K562 (cell line): ENCODE measurements around the gene INO80. TPM values are rescaled to one million over a fixed set of nuclear protein-coding genes. Genes with fewer than 3 reads are reported as not detected.
A peak's percentile ranks its signal among the peaks of the same experiment; 100 is the strongest.

Experiments used
- CC2D1A ChIP-seq: fragments of 450-650 bp; IDR thresholded peaks from 2 replicates; pipeline ENCODE4 v1.6.1; 2017; ENCODE audit warnings: mild to moderate bottlenecking
- CHD4 ChIP-seq: fragments of 200-600 bp; sonication (generic); IDR thresholded peaks from 3 replicates; pipeline ENCODE4 v1.6.1; 2012; ENCODE audit warnings: low read depth, mild to moderate bottlenecking, mixed read lengths, low read length, inconsistent platforms; ENCODE audit not compliant: insufficient read depth, insufficient replicate concordance, poor library complexity, severe bottlenecking
- GABPA ChIP-seq: fragments of 200-800 bp; sonication (Bioruptor generic); conservative IDR thresholded peaks from 2 replicates; pipeline ENCODE4 v1.6.1; 2016; ENCODE audit warnings: low read depth, missing genetic modification characterization, missing compliant biosample characterization
- KAT7 ChIP-seq: sonication (generic); formaldehyde crosslinking; IDR thresholded peaks from 2 replicates; pipeline ENCODE4 v1.8.0; 2022; ENCODE audit warnings: missing genetic modification reagents, mild to moderate bottlenecking, borderline replicate concordance
- KDM5B ChIP-seq: fragments of 200-600 bp; sonication (generic); IDR thresholded peaks from 2 replicates; pipeline ENCODE4 v1.6.1; 2012; ENCODE audit warnings: low read depth, mild to moderate bottlenecking, moderate library complexity, low read length, control low read depth, inconsistent platforms; ENCODE audit not compliant: insufficient replicate concordance
- KLF1 ChIP-seq: fragments of 450-650 bp; IDR thresholded peaks from 2 replicates; pipeline ENCODE4 v1.6.1; 2016; ENCODE audit warnings: missing genetic modification characterization, missing compliant biosample characterization
- NR4A1 ChIP-seq, 2 experiments: fragments of 250-450 bp in 1 of 2; fragments of 450-650 bp in 1 of 2; sonication (Bioruptor Pico) in 1 of 2; IDR thresholded peaks; 2 replicates each; pipeline versions ENCODE4 v1.4.0 to v1.6.1; 2016 to 2020; ENCODE audit warnings: mild to moderate bottlenecking in 2 of 2, missing compliant biosample characterization in 1 of 2, missing genetic modification characterization in 1 of 2, moderate library complexity in 1 of 2
- POU5F1 ChIP-seq: fragments of 150-350 bp; IDR thresholded peaks from 2 replicates; pipeline ENCODE4 v1.6.1; 2014; ENCODE audit warnings: borderline replicate concordance, low read length, low read depth, mild to moderate bottlenecking; ENCODE audit not compliant: partially characterized antibody
- RB1 ChIP-seq: fragments of 450-650 bp; IDR thresholded peaks from 2 replicates; pipeline ENCODE4 v1.6.1; 2017; ENCODE audit warnings: low read depth, mild to moderate bottlenecking
- RBBP5 ChIP-seq: fragments of 200-600 bp; sonication (generic); IDR thresholded peaks from 2 replicates; pipeline ENCODE4 v1.6.1; 2012; ENCODE audit warnings: borderline replicate concordance, mild to moderate bottlenecking, low read length, control low read depth, inconsistent platforms; ENCODE audit not compliant: insufficient read depth, poor library complexity, severe bottlenecking
- SIX5 ChIP-seq, 2 experiments: IDR thresholded peaks; 2 replicates each; pipeline ENCODE4 v1.6.1; 2011; ENCODE audit warnings: low read length in 2 of 2, borderline replicate concordance in 1 of 2, low read depth in 1 of 2, mild to moderate bottlenecking in 1 of 2, moderate library complexity in 1 of 2; ENCODE audit not compliant: insufficient read depth in 1 of 2
- SMAD3 ChIP-seq: fragments of 450-650 bp; formaldehyde crosslinking; conservative IDR thresholded peaks from 2 replicates; pipeline ENCODE4 v1.4.0; 2020; ENCODE audit warnings: mild to moderate bottlenecking
- TAF7 ChIP-seq: fragments of 450-650 bp; IDR thresholded peaks from 2 replicates; pipeline ENCODE4 v1.6.1; 2016; ENCODE audit warnings: missing genetic modification characterization, missing compliant biosample characterization
- TFAM ChIP-seq: fragments of 250-450 bp; sonication (Bioruptor Pico); conservative IDR thresholded peaks from 2 replicates; pipeline ENCODE4 v1.5.0; 2021; ENCODE audit warnings: mild to moderate bottlenecking, moderate library complexity
- TOE1 ChIP-seq, 2 experiments: fragments of 450-650 bp in 1 of 2; sonication (generic) in 1 of 2; formaldehyde crosslinking in 1 of 2; IDR thresholded peaks; 2 replicates each; pipeline versions ENCODE4 v1.7.1 to v1.8.0; 2016 to 2022; ENCODE audit warnings: borderline replicate concordance in 2 of 2, mild to moderate bottlenecking in 2 of 2, antibody characterized with exemption in 1 of 2, inconsistent platforms in 1 of 2, low read depth in 1 of 2, missing genetic modification reagents in 1 of 2, moderate library complexity in 1 of 2
- U2AF1 ChIP-seq: fragments of 200-400 bp; formaldehyde crosslinking; optimal IDR thresholded peaks from 2 replicates; pipeline ENCODE3; 2017; ENCODE audit warnings: mild to moderate bottlenecking, low read depth, low read length, moderate library complexity
- XRCC3 ChIP-seq: fragments of 450-650 bp; IDR thresholded peaks from 2 replicates; pipeline ENCODE4 v1.6.1; 2017; ENCODE audit warnings: mild to moderate bottlenecking, moderate library complexity
- YBX1 ChIP-seq: fragments of 450-650 bp; IDR thresholded peaks from 2 replicates; pipeline ENCODE4 v1.7.1; 2016; ENCODE audit warnings: mild to moderate bottlenecking
- ZNF165 ChIP-seq: fragments of 250-450 bp; sonication (Bioruptor Pico); IDR thresholded peaks from 2 replicates; pipeline ENCODE4 v1.4.0; 2020; ENCODE audit warnings: borderline replicate concordance
- ZNF766 ChIP-seq: fragments of 200-800 bp; sonication (Bioruptor generic); conservative IDR thresholded peaks from 2 replicates; pipeline ENCODE4 v1.6.1; 2016; ENCODE audit warnings: missing genetic modification characterization, missing compliant biosample characterization
- polyA plus RNA-seq, 8 experiments: library from polyadenylated mRNA; depleted of rRNA in 4 of 8; stranded (reverse) in 5 of 8; unstranded in 3 of 8; fragments of >200 nt; fragmentation: Nextera tagmentation in 2 of 8; fragmentation: Illumina TruSeq in 1 of 8; extraction: Ambion mirVana in 2 of 8; extraction: Trizol in 1 of 8; gene quantifications; 2 replicates each; pipeline versions ENCODE4 v1.2.1 to v1.2.3, GENCODE V29; 2011 to 2014; ENCODE audit warnings: inconsistent platforms in 1 of 8, missing spikeins in 1 of 8
- total RNA-seq, 7 experiments: library from RNA; depleted of rRNA in 6 of 7; stranded (reverse); fragments of >200 nt in 6 of 7; fragmentation: Illumina TruSeq in 2 of 7; extraction: Trizol in 2 of 7; gene quantifications; 2 replicates each; pipeline versions ENCODE4 v1.2.1 to v1.2.3, GENCODE V29; 2011 to 2021; ENCODE audit warnings: low replicate concordance in 1 of 7
- TF ChIP-seq, protein P1 (sequence below): sonication (generic); formaldehyde crosslinking; IDR thresholded peaks from 2 replicates; pipeline ENCODE4 v1.8.0; 2023; ENCODE audit warnings: mild to moderate bottlenecking, missing genetic modification reagents
- TF ChIP-seq, protein P2 (sequence below): fragments of 450-650 bp; formaldehyde crosslinking; IDR thresholded peaks from 2 replicates; pipeline ENCODE4 v1.4.0; 2020; ENCODE audit warnings: mild to moderate bottlenecking, moderate library complexity
- TF ChIP-seq, protein P3 (sequence below): fragments of 450-650 bp; formaldehyde crosslinking; IDR thresholded peaks from 2 replicates; pipeline ENCODE4 v1.4.0; 2020; ENCODE audit warnings: mild to moderate bottlenecking, moderate library complexity

The INO80 gene
- total and polyA plus RNA-seq, 9 of the 15 experiments (the other 6 are each of a cell fraction or from before 2014, with no cell fraction given): 1.1 to 25.7 (median 19.9) TPM

DNA sequence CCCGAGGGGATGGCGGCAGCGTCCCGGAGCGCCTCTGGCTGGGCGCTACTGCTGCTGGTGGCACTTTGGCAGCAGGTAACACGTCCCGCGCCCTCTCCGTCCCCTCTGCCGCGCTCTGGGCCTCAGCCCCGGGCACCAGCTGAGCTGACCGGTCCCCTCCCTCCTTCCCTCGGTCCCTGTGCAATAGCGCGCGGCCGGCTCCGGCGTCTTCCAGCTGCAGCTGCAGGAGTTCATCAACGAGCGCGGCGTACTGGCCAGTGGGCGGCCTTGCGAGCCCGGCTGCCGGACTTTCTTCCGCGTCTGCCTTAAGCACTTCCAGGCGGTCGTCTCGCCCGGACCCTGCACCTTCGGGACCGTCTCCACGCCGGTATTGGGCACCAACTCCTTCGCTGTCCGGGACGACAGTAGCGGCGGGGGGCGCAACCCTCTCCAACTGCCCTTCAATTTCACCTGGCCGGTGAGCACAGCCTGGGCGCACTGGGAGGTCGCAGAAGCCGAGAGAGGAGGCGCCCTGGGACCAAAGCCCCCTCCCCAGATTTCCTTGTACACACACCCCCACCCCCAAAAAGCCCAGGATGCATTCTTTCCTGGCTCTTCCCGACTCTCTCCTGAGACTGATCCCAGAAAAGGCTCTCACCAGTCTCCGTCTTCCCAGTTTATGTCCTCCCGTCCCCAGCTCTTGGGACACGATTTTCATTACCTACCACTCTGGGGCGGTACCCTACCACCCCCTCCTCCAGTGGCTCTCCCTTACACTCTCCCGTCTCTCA is 186.2 kb downstream of the INO80 start (continued):
- TF ChIP-seq RBBP5 (peak; percentile 40), TOE1 (IDR thresholded peaks at IDR 0.05; ENCODE audit: borderline replicate concordance) (no peak), TOE1 (CRISPR knock-in tag; IDR thresholded peaks at IDR 0.05; ENCODE audit: borderline replicate concordance, low read depth) (no peak), XRCC3 (no peak), CHD4 (no peak), U2AF1 (peak; percentile 42), POU5F1 (no peak), CC2D1A (no peak), KAT7 (CRISPR knock-in tag) (0 out of 2 replicates have a peak, but pooled peaks have one; percentile 35), ZNF766 (no peak), TFAM (CRISPR knock-in tag) (no peak), NR4A1 (CRISPR knock-in tag; IDR thresholded peaks at IDR 0.05) (no peak), NR4A1 (tag; IDR thresholded peaks at IDR 0.05) (no peak), SMAD3 (no peak), KDM5B (no peak), RB1 (peak; percentile 17), SIX5 (IDR thresholded peaks at IDR 0.05; ENCODE audit: borderline replicate concordance in 1 of 2, insufficient read depth in 1 of 2, low read depth in 1 of 2, low read length in 2 of 2) (no peak), KLF1 (tag) (no peak), GABPA (tag) (no peak), YBX1 (no peak), TAF7 (tag) (no peak), ZNF165 (CRISPR knock-in tag) (no peak)
- TF ChIP-seq, protein P1, sequence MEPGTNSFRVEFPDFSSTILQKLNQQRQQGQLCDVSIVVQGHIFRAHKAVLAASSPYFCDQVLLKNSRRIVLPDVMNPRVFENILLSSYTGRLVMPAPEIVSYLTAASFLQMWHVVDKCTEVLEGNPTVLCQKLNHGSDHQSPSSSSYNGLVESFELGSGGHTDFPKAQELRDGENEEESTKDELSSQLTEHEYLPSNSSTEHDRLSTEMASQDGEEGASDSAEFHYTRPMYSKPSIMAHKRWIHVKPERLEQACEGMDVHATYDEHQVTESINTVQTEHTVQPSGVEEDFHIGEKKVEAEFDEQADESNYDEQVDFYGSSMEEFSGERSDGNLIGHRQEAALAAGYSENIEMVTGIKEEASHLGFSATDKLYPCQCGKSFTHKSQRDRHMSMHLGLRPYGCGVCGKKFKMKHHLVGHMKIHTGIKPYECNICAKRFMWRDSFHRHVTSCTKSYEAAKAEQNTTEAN (CRISPR knock-in tag): no peak
- TF ChIP-seq, protein P2, sequence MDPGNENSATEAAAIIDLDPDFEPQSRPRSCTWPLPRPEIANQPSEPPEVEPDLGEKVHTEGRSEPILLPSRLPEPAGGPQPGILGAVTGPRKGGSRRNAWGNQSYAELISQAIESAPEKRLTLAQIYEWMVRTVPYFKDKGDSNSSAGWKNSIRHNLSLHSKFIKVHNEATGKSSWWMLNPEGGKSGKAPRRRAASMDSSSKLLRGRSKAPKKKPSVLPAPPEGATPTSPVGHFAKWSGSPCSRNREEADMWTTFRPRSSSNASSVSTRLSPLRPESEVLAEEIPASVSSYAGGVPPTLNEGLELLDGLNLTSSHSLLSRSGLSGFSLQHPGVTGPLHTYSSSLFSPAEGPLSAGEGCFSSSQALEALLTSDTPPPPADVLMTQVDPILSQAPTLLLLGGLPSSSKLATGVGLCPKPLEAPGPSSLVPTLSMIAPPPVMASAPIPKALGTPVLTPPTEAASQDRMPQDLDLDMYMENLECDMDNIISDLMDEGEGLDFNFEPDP (CRISPR knock-in tag): no peak
- TF ChIP-seq, protein P3, sequence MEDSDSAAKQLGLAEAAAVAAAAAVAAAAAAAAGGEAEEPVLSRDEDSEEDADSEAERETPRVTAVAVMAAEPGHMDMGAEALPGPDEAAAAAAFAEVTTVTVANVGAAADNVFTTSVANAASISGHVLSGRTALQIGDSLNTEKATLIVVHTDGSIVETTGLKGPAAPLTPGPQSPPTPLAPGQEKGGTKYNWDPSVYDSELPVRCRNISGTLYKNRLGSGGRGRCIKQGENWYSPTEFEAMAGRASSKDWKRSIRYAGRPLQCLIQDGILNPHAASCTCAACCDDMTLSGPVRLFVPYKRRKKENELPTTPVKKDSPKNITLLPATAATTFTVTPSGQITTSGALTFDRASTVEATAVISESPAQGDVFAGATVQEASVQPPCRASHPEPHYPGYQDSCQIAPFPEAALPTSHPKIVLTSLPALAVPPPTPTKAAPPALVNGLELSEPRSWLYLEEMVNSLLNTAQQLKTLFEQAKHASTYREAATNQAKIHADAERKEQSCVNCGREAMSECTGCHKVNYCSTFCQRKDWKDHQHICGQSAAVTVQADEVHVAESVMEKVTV (CRISPR knock-in tag): no peak
